GM23338 (cell line): ENCODE data around the gene EEF1AKMT4.

Experiments
- CREB1 ChIP-seq: fragments of 250-450 bp; sonication (Bioruptor Pico); IDR thresholded peaks from 2 replicates; pipeline ENCODE4 v1.5.0; 2020; ENCODE audit warnings: low read depth, mild to moderate bottlenecking, moderate library complexity
- EZH2 ChIP-seq: fragments of 200-600 bp; sonication (generic); IDR thresholded peaks from one replicate; pipeline ENCODE4 v1.8.0; 2017; ENCODE audit warnings: antibody characterized with exemption, mild to moderate bottlenecking, low read depth; ENCODE audit not compliant: unreplicated experiment
- JUNB ChIP-seq: IDR thresholded peaks from one replicate; pipeline ENCODE4 v1.6.1; 2016; ENCODE audit warnings: antibody characterized with exemption; ENCODE audit not compliant: unreplicated experiment
- TF ChIP-seq, protein P1 (sequence below), 2 experiments: fragments of 200-600 bp in 1 of 2; sonication (generic) in 1 of 2; conservative IDR thresholded peaks; 2 replicates each; pipeline versions ENCODE4 v1.5.1 to v1.6.1; 2016 to 2017; ENCODE audit warnings: antibody characterized with exemption in 2 of 2, low read depth in 2 of 2, mild to moderate bottlenecking in 2 of 2, moderate library complexity in 1 of 2
- TF ChIP-seq, protein P2 (sequence below): IDR thresholded peaks from one replicate; pipeline ENCODE4 v1.6.1; 2018; ENCODE audit warnings: antibody characterized with exemption; ENCODE audit not compliant: unreplicated experiment

- TF ChIP-seq, protein P1, sequence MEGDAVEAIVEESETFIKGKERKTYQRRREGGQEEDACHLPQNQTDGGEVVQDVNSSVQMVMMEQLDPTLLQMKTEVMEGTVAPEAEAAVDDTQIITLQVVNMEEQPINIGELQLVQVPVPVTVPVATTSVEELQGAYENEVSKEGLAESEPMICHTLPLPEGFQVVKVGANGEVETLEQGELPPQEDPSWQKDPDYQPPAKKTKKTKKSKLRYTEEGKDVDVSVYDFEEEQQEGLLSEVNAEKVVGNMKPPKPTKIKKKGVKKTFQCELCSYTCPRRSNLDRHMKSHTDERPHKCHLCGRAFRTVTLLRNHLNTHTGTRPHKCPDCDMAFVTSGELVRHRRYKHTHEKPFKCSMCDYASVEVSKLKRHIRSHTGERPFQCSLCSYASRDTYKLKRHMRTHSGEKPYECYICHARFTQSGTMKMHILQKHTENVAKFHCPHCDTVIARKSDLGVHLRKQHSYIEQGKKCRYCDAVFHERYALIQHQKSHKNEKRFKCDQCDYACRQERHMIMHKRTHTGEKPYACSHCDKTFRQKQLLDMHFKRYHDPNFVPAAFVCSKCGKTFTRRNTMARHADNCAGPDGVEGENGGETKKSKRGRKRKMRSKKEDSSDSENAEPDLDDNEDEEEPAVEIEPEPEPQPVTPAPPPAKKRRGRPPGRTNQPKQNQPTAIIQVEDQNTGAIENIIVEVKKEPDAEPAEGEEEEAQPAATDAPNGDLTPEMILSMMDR (conservative IDR thresholded peaks at IDR 0.05; ENCODE audit: low read depth in 2 of 2), result peak; percentile 93 to 98
- TF ChIP-seq JUNB (no peak), CREB1 (no peak), EZH2 (no peak)
- TF ChIP-seq, protein P2, sequence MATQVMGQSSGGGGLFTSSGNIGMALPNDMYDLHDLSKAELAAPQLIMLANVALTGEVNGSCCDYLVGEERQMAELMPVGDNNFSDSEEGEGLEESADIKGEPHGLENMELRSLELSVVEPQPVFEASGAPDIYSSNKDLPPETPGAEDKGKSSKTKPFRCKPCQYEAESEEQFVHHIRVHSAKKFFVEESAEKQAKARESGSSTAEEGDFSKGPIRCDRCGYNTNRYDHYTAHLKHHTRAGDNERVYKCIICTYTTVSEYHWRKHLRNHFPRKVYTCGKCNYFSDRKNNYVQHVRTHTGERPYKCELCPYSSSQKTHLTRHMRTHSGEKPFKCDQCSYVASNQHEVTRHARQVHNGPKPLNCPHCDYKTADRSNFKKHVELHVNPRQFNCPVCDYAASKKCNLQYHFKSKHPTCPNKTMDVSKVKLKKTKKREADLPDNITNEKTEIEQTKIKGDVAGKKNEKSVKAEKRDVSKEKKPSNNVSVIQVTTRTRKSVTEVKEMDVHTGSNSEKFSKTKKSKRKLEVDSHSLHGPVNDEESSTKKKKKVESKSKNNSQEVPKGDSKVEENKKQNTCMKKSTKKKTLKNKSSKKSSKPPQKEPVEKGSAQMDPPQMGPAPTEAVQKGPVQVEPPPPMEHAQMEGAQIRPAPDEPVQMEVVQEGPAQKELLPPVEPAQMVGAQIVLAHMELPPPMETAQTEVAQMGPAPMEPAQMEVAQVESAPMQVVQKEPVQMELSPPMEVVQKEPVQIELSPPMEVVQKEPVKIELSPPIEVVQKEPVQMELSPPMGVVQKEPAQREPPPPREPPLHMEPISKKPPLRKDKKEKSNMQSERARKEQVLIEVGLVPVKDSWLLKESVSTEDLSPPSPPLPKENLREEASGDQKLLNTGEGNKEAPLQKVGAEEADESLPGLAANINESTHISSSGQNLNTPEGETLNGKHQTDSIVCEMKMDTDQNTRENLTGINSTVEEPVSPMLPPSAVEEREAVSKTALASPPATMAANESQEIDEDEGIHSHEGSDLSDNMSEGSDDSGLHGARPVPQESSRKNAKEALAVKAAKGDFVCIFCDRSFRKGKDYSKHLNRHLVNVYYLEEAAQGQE, result no peak
Observed at GRCh38 chr3:184250167-184250828, 826 bp downstream of the EEF1AKMT4 start.
